HG02884 (cell line): ENCODE results near the gene RBM15B.

Source experiments
- ATAC-seq: cut with Tn5 transposase; IDR thresholded peaks from one replicate; pipeline ENCODE4 v1.9.1; 2021; ENCODE audit warnings: mild to moderate bottlenecking, moderate library complexity; ENCODE audit not compliant: unreplicated experiment

The RBM15B gene

DNA sequence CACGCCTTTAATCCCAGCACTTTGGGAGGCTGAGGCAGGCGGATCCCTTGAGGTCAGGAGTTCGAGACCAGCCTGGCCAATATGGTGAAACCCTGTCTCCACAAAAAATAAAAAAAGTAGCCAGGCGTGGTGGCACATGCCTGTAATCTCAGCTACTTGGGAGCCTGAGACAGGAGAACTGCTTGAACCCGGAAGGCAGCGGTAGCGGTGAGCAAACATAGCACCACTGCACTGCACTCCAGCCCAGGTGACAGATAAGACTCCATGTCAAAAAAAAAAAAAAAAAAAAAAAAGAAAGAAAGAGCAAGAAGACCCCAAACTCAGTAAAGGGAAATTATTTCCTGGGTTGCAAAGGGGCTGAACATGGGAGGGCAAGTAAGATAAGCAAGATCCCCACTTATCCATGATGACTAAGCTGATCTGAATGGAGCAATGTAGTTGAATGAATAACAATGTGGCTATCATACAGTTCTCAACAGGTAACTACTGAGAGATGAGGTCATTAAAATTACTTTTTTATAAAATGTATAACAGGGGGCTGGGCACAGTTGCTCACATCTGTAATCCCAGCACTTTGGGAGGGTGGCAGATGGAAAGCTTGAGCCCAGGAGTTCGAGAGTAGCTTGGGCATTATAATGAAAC lies 46.0 kb downstream of the RBM15B start:
- ATAC-seq = no peak

DNA sequence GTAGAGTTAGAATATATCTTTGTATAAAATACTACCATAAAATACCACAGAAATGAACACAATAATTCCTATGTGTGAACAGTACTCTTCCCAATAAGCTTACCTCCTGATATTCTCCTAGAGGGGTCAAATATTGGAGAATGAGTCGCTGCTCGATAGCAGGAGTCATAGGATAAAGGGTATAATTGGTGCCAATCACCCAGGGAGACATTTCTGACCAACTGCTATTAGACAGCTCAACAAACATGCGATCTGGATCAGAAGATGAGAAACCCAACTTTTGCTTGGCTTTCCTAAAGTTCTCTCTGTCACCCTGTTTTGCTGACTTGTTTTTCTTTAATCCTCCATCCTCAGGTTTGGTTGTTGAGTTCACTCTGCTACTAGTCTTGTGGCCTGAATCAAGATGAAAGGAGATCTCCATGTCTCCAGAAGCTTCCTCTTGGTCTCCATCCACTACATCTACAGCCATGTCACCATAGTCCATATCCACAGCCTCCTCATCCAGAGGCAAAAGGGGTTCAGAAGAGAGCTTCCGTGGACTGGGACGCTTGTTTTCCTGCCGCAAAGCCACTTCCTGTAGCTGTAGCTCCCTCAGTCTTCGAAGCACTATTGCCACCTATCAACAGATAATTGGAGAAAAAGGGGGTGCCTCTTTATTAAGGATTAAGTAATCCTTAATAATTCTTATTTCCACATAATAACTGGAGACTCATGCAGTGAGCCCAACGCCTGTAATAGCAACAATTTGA lies 50.4 kb downstream of the RBM15B start:
- ATAC-seq = no peak

DNA sequence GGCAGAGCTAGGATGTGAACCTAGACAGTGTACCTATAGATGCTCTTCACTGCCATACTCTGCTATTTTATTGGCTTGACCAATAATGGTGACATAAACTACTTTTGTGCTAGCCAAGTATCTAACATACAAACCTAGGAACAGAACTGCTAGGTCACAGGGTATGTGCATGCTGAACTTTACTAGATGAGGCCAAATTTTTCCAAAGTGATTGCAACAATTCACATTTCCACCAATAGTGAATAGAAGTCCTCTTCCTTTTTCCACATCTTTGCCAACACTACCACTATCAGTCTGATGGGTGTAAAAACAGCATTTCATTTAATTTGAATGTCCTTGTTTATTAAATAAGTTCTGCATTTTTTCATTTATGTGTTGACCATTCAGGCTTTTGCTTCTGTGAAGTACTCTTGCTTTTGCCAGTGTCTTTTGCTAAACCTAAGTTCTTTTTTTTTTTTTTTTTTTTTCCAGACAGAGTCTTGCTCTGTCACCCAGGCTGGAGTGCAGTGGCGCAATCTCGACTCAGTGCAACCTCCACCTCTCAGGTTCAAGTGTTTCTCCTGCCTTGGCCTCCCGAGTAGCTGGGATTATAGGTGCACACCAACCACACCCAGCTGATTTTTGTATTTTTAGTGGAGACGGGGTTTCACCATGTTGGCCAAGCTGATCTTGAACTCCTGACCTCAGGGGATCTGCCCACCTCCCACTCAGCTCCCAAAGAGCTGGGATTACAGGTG lies 54.6 kb downstream of the RBM15B start:
- no peak for ATAC-seq
